Ovary (tissue), 9 donors: Measurements from ENCODE around the gene XXYLT1. TPM values are rescaled to one million over a fixed set of nuclear protein-coding genes. Genes with fewer than 3 reads are reported as not detected.

Experiments used
- DNase-seq, 5 donors: peaks; one replicate each; pipeline ENCODE4 v3.0.0-alpha.2; 2019 to 2020
- H3K27ac ChIP-seq, 2 donors: fragments of 200-600 bp; one replicate each; pipeline versions ENCODE4 v1.5.1 to v1.8.0; 2019 to 2022
- H3K27me3 ChIP-seq: fragments of 200-600 bp; one replicate; pipeline ENCODE4 v1.8.0; 2022
- H3K36me3 ChIP-seq: fragments of 200-600 bp; sonication (generic); one replicate; pipeline ENCODE4 v1.5.1; 2019
- H3K4me1 ChIP-seq: one replicate; pipeline ENCODE4 v1.8.1; 2013; ENCODE audit warnings: mild to moderate bottlenecking, moderate library complexity; ENCODE audit not compliant: insufficient read depth
- H3K4me3 ChIP-seq: fragments of 200-600 bp; sonication (generic); one replicate; pipeline ENCODE4 v1.5.1; 2017
- H3K9me3 ChIP-seq, 2 donors: fragments of 200-600 bp in 1 of 2; sonication (generic) in 1 of 2; one replicate each; pipeline versions ENCODE4 v1.5.1 to v1.8.1; 2013 to 2019; ENCODE audit warnings: mild to moderate bottlenecking in 1 of 2, moderate library complexity in 1 of 2
- EP300 ChIP-seq: sonication (generic); formaldehyde crosslinking; IDR thresholded peaks from one replicate; pipeline ENCODE4 v1.6.1; 2017; ENCODE audit warnings: antibody characterized with exemption
- POLR2A ChIP-seq: fragments of 450-650 bp; IDR thresholded peaks from one replicate; pipeline ENCODE4 v1.6.1; 2017; ENCODE audit warnings: antibody characterized with exemption, mild to moderate bottlenecking, moderate library complexity
- WGBS, 3 donors: extraction: QIAGEN DNeasy Blood & Tissue Kit in 1 of 3; methylation state at CpG; one replicate each; pipeline versions ENCODE4 v1.1.5 to v1.1.7; 2013 to 2017; 5-methylcytosine and 5-hydroxymethylcytosine counted together
- intact Hi-C, 4 donors: fragments of 100-400 bp; cut with DNase I; formaldehyde crosslinking; loops; one replicate each; pipeline versions ENCODE4 v1.11.0 to v1.15.1; 2022 to 2023
- polyA plus RNA-seq, 2 donors: library from polyadenylated mRNA; stranded (reverse); fragments of 200-250 nt in 1 of 2; fragments of 350-450 nt in 1 of 2; fragmentation: Illumina TruSeq in 1 of 2; extraction: RNeasy Lipid Tissue Mini Kit (QIAGEN cat#74804) in 1 of 2; gene quantifications; one replicate each; pipeline ENCODE4 v1.2.3, GENCODE V29; 2013 to 2014
- total RNA-seq, 7 donors: library from RNA; depleted of rRNA in 2 of 7; stranded (reverse); fragments of >200 nt in 2 of 7; fragmentation: NEBNext Ultra II Directional in 3 of 7; extraction: Animal tissue kit (Norgen Biotek cat#: 25700) in 3 of 7; gene quantifications; one replicate each; pipeline versions ENCODE4 v1.1.0 to v1.2.4, GENCODE V29; 2016 to 2023
- TF ChIP-seq, protein P1 (sequence below), 3 donors: fragments of 450-650 bp in 2 of 3; fragments of 200-600 bp in 1 of 3; IDR thresholded peaks; one replicate each; pipeline versions ENCODE4 v1.5.1 to v1.8.0; 2016 to 2022; ENCODE audit warnings: antibody characterized with exemption in 3 of 3, mild to moderate bottlenecking in 1 of 3
- donor health status: DM: no; HTN: no; CAD: no; lungs with moderate emphysema.
- donor health status: DM: no; HTN: no; CAD: no.
- donor health status: Bipolar disorder and iron deficiency.
- donor health status: DM: yes; HTN: yes; CAD: no.
- donor health status: DM: no; HTN: no; CAD: no.
- donor health status: DM: yes; HTN: yes; CAD: no.

XXYLT1 gene
- total and polyA plus RNA-seq, 9 donors: 5.6 to 13.6 (median 10.2) TPM

DNA sequence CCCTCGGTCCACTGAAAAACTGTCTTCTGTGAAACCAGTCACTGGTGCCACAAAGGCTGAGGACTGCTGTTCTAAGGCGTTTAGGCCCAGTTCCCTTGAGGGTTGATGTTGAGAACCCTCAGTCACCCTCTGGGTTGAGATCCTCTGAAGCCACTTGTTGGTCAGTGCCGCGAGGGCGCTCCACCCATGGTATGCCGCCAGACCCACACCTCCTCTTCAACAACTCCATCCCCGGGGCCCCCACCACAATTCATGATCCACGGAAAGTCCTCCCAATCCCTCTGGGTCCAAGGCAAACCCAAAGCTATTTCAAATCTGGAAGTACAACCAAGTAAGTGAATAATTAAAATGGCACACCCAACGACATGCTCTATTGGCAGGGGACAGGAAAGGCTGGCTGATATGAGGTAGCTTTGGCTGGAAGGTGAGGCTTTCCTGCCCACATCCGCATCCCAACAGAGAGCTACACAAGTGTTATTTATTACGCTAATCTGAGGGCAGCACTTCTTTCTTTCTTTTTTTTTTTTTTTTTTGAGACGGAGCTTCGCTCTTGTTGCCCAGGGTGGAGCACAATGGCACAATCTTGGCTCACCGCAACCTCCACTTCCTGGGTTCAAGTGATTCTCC lies 58.1 kb downstream of the XXYLT1 start:
- intact Hi-C loops: no loop called here
- Histone ChIP-seq H3K27ac (no peak overlapping the region), H3K9me3 (no peaks in the 10 kb centered on the region), H3K27me3 (no peaks in the 10 kb centered on the region), H3K36me3 (no peaks in the 10 kb centered on the region), H3K4me1 (peaks cover 24% of the 10 kb centered on the region), H3K4me3 (no peak overlapping the region)
- TF ChIP-seq, protein P1, sequence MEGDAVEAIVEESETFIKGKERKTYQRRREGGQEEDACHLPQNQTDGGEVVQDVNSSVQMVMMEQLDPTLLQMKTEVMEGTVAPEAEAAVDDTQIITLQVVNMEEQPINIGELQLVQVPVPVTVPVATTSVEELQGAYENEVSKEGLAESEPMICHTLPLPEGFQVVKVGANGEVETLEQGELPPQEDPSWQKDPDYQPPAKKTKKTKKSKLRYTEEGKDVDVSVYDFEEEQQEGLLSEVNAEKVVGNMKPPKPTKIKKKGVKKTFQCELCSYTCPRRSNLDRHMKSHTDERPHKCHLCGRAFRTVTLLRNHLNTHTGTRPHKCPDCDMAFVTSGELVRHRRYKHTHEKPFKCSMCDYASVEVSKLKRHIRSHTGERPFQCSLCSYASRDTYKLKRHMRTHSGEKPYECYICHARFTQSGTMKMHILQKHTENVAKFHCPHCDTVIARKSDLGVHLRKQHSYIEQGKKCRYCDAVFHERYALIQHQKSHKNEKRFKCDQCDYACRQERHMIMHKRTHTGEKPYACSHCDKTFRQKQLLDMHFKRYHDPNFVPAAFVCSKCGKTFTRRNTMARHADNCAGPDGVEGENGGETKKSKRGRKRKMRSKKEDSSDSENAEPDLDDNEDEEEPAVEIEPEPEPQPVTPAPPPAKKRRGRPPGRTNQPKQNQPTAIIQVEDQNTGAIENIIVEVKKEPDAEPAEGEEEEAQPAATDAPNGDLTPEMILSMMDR (IDR thresholded peaks at IDR 0.05): no peak
- WGBS, 3 donors: 92 to 98% (median 96%) methylated on average over 14 of the region's 14 CpGs
- DNase-seq: no peak

DNA sequence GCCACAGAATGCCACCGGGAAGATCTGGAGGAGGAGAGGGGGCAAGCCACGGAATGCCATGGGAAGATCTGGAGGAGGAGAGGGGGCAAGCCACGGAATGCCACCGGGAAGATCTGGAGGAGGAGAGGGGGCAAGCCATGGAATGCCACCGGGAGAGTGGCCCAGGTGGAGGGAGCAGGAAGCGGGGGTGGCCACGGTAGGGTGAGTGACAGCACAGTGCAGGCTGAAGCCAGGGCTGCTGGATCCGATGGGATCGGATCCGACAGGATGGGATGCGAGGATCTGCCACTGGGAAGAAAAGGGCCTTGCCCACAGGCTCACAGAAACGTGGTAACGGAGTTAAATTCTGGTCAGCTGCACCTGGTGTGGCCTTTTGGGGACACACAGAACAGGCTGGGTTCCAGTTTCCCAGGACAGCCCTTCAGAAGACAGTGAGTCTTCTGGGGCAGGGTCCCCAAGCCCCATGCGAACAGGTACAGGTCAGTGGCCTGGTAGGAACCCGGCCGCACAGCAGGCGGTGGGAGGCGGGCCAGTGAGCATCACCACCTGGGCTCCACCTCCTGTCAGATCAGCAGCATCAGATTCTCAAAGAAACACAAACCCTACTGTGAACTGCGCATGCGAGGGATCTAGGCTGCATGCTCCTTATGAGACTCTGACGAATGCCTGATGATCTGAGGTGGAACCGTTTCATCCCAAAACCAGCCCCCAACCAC lies 58.8 kb downstream of the XXYLT1 start:
- intact Hi-C loops: no loop called here
- no peak for TF ChIP-seq EP300
- TF ChIP-seq, protein P1 (IDR thresholded peaks at IDR 0.05): no peak
- no peak for TF ChIP-seq POLR2A
- Histone ChIP-seq H3K4me3 (no peak overlapping the region), H3K27ac (no peak overlapping the region), H3K9me3 (no peaks in the 10 kb centered on the region), H3K36me3 (no peaks in the 10 kb centered on the region), H3K27me3 (no peaks in the 10 kb centered on the region), H3K4me1 (peaks cover 27% of the 10 kb centered on the region)
- WGBS, 3 donors: 91 to 95% (median 93%) methylated on average over 22 of the region's 22 CpGs
- no peak for DNase-seq

DNA sequence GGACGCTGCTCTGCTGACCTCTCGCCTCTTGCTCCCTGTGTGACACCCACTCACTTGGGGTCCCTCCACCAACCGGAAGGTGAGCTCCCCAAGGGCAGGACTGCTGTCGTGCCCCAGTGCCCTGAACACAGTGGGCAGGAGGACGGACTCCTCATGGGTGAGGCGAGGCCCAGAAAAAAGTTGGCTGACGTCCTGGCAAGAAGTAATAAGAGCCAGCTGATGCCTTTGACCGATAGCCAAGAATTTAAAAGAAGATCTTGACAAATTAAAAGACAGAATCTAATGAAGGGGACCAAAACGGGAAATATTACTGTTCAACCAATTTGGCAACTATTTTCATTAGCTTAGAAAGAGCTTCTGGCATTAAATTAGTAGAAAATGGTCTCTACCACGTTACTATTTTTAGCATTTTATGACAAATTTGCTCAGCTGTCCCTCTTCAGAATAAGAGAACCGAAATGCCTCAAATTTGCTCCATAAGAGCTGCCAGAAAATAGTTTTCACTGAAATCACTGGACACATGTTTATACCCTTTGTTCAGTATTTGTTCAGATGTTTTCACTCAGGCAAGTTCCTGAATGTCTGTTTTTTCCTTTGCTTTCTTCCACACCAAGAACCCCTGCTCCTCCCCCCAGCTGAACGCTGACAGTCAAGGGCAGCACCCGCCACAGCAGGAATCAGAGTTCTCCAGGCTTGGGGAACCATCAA lies 60.5 kb downstream of the XXYLT1 start:
- Histone ChIP-seq H3K4me3 (peak overlapping the region; percentile 1), H3K9me3 (no peaks in the 10 kb centered on the region), H3K4me1 (peaks cover 28% of the 10 kb centered on the region), H3K27ac (peak overlapping the region; percentile 72 to 86), H3K27me3 (no peaks in the 10 kb centered on the region), H3K36me3 (no peaks in the 10 kb centered on the region)
- intact Hi-C loops: no loop called here
- TF ChIP-seq, protein P1 (IDR thresholded peaks at IDR 0.05): no peak
- no peak for TF ChIP-seq EP300
- TF ChIP-seq POLR2A: no peak
- 2 to 7% (median 5%) methylated on average over 13 of the region's 13 CpGs for WGBS, 3 donors
- DNase-seq: peak; percentile 64 to 77 (median 69)

DNA sequence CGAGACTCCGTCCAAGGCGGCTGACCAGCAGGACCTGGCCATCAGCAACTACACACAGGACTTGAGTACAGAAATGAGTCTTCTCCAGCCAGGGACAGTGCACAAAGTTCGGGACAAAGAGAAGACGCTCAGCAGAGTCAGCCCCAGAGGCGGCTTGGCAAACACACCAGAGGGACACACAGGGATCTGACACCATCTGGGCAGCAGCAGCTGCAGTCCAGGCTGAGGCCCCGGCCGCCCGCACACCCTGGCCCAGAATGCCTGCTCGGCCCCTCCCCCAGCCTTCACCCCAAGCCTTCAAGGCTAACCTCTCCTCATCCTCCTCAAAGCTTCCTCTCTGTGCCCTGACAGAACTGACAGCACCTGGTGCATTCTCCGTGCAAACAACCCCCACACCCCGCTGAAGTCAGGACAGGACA lies 61.1 kb downstream of the XXYLT1 start:
- TF ChIP-seq POLR2A (no peak), EP300 (no peak)
- TF ChIP-seq, protein P1 (IDR thresholded peaks at IDR 0.05): no peak
- Histone ChIP-seq H3K4me1 (peaks cover 30% of the 10 kb centered on the region), H3K27ac (peak overlapping the region; percentile 72 to 86), H3K36me3 (no peaks in the 10 kb centered on the region), H3K4me3 (peak overlapping the region; percentile 1), H3K27me3 (no peaks in the 10 kb centered on the region), H3K9me3 (no peaks in the 10 kb centered on the region)
- 13 to 25% (median 15%) methylated on average over 11 to 12 of the region's 12 CpGs for WGBS, 3 donors
- DNase-seq: peak; percentile 47 to 72 (median 65)
- intact Hi-C loops: loop anchor here in 1 of 4 donors (10.0 kb wide), 1 partner anchor 55 kb away; no protein-coding TSS in a partner anchor
